UCSD-AML1 (cell line): ENCODE measurements around the gene B3GALT6.
"Not testable (repeated sequence)": the region's sequence is repeated elsewhere in the genome, so short reads cannot be mapped to it uniquely, and the experiment has no call there.

Source experiments
- DNase-seq: peaks from one replicate; lab custom pipeline; 2025; ENCODE audit not compliant: unreplicated experiment; lab: John Stamatoyannopoulos, UW

B3GALT6 gene

DNA sequence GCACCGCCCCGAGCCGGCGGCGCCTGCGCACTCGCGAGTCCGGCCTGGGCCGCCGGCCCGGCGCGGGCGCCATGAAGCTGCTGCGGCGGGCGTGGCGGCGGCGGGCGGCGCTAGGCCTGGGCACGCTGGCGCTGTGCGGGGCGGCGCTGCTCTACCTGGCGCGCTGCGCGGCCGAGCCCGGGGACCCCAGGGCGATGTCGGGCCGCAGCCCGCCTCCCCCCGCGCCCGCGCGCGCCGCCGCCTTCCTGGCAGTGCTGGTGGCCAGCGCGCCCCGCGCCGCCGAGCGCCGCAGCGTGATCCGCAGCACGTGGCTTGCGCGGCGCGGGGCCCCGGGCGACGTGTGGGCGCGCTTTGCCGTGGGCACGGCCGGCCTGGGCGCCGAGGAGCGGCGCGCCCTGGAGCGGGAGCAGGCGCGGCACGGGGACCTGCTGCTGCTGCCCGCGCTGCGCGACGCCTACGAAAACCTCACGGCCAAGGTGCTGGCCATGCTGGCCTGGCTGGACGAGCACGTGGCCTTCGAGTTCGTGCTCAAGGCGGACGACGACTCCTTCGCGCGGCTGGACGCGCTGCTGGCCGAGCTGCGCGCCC is at the start of gene B3GALT6:
B3GALT6 (plus strand) TSS at position 30 of the 588 bp plus-strand sequence; CDS start at position 72, 42 bp downstream.
- no peak for DNase-seq

DNA sequence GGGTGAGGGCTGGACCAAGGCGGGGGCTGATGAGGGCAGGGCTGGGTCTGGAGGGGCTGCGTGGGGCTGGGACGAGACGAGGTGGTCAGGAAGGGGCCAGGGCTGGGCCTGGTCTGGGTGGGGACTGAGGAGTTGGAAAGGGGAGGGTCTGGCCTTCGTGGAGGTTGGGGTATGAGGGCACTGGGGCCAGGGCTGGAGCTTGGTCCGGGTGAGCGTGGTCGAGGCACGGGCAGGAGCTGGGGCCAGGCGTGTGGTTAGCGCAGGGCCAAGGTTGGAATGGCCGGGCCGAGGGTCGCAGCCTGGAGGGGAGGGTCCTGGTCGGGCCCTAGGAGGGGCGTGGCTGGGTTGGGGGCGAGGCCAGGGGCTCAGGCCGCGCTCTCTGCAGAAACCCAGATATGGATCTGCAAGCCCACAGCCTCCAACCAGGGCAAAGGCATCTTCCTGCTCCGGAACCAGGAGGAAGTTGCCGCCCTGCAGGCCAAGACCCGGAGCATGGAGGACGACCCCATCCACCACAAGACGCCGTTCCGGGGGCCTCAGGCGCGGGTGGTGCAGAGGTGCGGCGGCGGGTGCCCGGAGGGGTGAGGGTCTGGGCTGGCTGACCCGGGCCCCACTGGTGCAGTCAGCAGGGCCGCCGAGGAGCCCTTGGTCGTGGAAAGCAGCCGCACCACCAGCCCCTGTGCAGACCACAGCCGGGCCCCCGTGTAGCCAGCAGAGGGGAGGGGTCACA is 49.4 kb upstream of the B3GALT6 start:
- DNase-seq, result peak; percentile 48

DNA sequence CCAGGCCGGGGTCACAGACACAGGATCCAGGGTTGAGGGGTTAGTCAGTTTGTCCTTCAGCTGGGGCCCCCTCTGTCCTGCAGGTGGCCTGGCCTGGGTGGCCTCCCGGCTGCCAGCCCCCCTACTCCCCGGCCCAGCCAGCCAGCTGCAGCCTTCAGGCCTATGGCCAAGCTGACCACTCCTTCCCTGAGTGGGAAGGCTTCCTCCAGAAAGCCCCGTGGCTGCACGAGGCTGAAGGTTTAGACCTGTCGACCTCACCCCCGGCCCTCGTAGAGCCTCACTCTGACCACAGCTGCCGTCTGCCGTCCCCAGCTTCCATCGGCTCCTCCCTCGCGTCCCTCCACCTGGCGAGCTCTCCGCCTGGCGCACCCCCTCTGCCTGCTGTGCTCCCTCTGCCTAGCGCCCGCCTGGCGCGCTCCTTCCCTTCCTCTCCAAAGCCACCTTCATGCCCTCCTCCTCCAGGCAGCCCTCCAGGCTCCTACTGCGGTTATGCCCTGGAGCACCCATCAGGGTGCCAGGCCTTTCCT is 48.8 kb upstream of the B3GALT6 start:
- no peak for DNase-seq

DNA sequence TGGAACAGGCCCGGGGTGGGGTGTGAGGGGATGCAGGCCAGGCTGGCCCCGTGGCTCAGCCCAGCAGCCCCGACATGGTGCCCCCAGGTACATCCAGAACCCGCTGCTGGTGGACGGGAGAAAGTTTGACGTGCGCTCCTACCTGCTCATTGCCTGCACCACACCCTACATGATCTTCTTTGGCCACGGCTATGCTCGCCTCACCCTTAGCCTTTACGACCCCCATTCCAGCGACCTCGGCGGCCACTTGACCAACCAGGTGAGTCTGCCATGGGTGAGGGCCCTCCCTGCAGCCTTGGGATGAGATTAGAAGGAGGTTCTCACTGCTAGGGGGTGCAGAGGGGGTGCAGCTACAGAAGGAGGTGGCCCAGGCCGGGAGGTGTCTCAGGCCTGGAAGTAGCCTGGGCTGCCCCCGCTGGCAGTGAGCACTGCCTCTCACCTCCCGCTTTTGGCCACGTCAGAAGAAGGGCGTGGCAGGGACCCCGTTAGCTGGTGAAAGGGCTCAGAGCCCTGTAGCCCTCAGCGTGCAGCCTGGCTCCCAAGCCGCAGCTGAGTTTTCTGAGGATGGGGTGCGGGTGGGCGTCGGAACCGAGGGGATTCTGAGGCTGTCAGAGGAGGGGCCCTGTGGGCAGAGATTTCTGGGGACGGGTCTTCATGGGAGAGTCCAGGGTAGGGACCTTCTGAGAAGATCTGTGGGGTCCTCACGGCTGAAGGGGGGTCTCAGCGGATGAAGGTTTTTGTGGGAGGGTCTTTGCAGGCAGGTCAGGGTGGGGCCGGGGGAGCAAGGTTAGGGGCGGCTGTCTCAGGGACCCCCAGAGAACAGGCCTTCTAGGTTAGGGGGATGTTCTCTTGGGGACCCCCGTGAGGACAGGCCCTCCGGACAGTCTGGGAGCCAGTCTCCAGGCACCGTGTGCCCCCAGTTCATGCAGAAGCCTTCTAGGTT is 47.9 kb upstream of the B3GALT6 start:
- DNase-seq, result no peak

DNA sequence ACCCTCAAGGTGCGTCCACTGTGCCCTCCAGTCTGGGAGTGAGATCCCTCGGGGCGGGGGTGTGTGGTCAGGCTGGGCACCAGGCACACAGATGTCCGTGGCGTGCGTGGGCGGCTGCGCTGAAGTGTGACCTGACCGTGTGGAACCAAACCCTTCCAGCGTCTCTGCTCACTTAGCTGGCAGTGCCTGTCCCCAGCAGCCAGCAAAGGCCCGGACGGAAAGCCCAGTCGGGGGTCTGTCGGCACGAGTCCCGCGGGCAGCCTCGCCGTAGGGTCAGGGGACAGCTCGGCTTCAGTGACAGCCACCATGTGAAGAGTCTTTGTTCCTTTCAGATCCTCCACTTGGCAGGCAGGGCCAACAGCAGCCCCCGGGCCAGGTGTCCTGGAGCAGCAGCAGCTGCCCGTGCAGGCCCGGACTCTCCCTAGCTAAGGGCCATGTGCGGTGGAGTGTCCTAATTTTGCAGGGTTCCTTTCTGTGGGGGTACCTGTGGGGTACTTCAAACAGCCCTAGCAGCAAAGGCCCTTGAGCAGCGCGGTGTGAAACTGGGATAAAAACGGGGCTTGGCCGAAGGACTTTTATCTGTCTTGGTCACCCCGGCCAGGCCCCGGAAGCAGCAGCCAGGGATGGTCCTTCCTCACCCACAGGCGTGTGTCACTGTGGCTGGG is 46.8 kb upstream of the B3GALT6 start:
- no peak for DNase-seq

DNA sequence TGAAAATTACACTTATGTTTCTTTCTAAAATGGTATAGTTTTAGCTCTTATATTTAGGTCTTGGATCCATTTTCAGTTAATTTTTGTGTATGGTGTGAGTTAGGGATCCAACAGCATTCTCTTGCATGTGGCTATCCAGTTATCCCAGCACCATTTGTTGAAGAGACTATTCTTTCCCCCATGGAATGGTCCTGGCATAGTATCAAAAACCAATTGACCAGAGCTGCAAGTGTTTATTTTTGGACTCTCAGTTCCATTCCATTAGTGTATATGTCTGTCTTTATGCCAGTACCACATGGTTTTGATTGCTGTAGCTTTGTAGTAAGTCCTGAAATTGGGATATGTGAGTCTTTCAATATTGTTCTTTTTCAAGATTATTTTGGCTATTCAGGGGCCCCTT is 44.1 kb upstream of the B3GALT6 start:
- DNase-seq, result no peak

DNA sequence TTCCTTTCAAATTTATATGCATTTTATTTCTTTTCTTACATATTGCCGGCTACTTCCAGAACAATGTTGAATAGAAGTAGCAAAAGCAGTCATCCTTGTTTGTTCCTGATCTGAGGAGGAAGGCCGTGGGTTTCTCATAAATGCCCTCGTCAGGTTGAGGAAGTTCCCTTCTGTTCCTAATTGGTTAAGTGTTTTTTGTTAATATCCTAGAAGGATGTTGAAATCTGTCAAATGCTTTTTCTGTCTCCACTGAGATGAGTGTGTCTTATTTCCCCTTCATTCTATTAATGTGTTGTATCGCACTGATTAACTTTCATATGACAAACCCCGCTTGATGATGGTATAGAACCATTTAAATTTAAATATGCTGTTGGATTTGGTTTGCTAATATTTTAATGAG is 42.9 kb upstream of the B3GALT6 start:
- DNase-seq, result no peak

DNA sequence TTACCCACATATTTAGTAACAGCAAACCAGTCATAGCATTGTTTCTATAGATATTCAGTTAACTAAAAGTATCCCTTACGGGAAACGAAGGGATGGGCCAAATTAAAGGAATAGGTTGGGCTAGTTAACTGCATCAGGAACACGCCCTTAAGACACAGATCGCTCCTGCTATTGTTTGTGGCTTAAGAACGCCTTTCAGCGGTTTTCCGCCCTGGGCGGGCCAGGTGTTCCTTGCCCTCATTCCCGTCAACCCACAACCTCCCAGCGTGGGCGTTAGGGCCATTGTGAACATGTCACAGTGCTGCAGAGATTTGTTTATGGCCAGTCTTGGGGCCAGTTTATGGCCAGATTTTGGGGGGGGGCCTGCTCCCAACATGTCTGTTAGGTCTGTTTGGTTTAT is 40.3 kb upstream of the B3GALT6 start:
- DNase-seq, result no peak

DNA sequence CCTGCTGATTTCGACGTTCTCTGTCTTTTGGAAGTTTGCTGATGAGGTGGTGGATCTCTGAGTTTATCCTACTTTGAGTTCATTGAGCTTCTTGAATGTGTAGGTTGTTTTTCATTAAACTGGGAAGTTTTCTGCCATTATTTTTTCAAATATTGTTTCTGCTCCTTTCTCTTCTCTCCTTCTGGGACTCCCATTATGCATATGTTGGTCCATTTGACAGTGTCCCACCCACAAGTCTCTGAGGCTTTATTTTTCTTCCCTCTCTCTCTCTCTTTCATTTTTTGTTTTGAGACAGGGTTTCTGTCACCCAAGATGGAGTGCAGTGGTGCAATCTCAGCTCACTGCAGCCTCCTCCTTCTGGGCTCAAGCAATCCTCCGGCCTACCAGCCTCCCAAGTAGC is 37.3 kb upstream of the B3GALT6 start:
- no peak for DNase-seq

DNA sequence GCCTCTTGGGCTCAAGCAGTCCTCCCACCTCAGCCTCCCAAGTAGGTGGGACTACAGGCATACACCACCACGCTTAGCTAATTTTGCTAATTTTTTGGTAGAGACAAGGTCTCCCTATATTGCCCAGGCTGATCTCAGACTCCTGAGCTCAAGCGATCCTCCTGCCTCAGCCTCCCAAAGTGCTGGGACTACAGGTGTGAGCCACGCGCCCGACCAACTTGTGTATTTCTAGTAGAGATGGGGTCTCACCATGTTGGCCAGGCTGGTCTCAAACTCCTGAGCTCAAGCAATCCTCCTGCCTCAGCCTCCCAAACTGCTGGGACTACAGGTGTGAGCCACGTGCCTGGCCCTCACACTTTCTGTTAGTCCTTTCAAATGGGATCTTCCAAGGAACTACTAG is 36.3 kb upstream of the B3GALT6 start:
- DNase-seq, result not testable (repeated sequence)

DNA sequence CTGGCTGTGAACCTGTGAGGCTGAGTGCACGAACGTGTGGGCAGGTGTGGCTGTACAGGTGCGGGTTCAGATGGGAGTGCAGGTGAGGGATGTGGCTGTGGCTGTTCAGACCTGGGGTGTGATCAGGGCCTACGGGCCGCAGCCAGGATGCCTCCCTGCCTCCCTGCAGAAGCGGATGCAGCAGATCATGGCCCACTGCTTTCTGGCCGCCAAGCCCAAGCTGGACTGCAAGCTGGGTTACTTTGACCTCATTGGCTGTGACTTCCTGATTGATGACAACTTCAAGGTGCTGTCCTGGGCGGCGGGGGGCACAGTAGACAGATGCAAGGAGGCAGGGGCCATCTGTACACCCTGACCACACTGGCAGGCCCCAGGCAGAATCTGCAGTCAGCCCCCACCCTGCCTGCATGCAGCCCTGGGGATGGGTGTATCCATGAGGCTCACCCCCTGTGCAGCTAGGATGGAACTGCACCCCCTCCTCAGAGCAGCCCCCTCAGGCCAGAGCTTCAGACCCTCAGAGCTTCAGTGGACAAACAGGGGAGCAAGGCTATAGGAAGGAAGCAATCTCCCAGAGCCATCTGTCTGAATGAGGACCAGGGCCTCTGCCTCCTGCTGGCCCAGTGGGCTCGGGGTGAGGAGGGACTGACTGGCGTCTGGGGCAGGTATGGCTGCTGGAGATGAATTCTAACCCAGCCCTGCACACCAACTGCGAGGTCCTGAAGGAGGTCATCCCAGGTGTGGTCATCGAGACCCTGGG is 35.4 kb upstream of the B3GALT6 start:
- DNase-seq, result no peak

DNA sequence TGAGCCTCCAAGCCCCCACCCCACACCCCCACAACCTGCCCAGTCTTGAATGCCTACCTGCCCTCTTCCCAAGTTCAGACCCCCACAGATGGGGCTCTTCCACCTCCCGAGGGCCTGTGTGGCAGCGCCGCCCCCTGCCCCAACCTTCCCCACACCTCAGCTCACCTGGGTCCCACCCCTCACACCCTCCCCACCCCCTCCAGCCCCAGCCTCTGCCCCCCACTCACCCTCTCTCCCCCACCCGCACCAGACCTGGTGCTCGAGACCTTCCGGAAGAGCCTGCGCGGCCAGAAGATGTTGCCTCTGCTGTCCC is 34.9 kb upstream of the B3GALT6 start:
- no peak for DNase-seq

DNA sequence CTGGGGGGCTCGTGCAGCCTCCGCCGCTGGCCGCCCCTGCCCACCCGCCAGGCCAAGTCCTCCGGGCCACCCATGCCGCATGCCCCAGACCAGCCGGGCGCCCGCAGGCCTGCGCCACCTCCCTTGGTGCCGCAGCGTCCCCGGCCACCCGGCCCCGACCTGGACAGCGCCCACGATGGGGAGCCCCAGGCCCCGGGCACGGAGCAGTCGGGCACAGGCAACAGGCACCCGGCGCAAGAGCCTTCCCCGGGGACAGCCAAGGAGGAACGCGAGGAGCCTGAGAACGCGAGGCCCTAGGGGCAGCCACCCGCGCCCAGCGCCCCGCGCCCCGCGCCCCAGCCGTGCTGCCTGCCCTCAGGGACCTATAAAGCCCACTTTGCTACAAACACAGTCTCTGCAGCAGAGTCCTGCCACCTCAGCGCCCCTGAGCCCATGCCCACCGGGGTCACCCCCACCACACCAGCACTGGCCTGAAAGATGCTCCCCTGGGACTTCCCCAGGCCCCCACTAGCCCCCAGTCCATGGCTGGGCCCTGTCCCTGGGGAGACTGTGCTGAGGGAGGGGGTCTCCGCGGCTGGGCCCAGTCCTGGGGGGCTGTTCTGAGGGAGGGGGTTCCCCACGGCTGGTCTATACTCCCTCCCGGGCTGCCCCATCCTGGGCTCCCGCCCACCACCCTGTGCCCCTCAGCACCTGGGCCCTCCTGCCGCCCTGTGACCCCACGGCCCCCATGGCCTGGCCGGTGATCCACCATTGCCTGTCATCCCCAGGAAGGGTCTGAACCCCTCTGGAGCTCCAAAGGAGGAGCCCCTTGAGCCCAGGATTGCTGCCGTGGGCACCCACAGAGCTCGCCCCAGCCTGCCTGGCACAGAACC is 34.2 kb upstream of the B3GALT6 start:
- DNase-seq, result no peak

DNA sequence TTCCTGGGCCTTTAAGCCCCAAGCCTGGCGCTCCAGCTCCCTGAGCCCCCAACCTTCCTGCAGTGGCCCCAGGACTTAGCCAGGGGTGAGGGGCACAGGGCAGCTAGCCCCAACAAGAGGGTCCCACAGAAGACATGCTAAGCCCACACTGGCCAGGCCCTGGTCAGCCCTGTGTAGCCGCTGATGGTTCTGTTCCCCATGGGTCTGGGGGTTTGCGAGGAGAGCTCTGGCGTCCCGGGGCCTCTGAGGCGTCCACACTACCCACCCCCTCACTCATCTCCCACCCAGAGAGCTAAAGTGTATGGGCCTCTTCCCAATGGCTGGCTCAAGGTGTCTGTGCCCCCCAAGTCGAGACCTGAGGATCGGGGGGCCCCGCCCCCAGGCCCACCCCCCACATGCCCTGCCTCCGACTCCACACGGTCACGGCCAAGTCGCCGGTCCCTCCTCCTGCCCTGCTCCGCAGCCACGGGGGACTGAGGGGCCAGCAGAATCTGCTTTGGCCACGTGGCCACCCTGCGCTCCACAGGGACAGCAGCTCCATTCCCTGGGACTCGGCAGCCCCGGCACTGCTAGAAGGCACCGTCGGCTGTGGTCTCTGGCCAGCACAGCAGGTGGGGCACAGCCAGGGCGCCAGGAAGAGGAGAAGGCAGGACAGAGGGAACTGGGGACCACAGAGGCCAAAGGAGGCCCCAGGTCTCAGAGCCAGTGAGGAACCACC is 33.5 kb upstream of the B3GALT6 start:
- no peak for DNase-seq

DNA sequence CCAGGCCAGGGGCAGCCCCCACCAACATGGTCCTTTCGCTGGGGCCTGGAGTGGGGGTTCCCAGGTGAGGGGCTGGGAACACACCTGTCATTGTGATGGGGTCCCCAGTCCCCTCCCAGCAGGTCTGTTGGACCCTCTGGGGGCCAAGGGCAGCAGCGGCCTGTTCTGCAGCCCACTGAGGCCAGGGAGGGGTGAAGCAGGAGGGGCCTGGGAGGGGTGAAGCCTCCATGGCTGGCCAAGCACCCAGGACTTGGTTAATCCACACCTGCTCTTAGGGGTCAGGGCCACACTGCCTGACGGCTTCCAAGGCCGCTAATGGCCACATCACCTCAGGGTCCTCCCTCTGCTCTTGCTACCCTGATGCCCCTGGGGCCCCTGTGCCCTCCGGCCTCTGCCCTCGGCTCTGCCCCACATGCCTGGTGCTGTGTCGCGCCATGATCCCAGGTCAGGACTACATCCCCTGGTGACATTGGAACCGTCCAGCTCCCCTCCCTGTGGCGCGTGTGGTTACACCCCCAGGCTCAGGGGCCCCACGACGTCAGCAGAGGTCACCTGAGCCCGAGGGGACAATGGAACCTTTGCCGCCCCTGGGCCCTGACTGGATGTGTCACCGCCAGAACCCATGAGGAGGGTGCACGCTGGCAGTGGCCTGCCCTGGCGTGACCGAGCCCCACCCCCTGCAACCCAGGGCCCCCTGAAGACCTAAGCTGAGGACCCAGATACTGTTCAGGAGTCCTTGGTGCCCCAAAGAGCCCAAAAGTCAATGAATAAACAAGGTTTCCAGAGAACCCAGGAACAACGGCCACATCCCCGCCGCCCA is 32.7 kb upstream of the B3GALT6 start:
- no peak for DNase-seq

DNA sequence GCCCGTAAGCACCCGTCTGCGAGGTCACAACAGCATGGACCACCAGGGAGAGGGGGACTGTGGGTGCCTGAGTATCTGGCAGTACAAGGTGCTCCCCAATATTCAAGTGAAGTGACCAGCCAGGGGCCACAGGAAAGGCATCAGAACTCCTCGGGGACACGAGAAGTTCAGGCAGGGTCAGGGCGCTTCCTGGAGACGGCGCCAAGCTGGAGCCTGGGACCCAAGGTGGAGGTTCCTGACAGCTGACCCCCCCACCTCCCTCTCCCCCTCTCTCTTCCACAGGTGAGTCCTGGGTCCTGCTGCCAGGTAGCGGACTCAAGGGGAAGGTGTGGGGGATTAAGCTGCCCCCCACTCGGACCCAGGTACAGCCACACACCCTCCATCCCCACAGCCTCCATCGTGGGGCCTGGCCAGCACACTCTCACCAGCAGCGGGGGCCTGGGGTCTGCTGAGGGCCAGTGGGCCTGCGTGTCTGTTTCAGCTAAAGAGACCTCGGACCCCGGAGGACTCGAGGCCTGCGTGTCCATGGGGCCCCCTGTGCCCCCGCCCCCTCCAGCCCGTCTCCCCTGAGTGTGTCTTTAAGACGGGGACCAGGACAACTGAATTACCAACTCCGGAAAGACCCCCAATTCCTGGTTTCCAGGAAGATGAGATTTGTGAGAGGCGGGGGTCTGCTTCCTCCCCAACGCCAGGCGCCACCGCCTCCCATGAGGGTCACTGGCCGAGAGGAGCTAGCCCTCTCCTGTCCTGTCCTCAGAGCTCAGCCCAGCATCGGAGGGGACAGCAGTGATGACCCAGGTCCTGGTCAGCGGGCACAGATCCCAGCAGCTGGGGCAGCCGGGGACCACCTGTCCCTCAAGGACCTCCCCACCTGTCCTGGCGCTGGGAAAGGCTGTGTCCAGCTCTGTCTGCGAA is 31.8 kb upstream of the B3GALT6 start:
- DNase-seq, result no peak
